GM13977 (cell line): ENCODE data around the gene PLEKHM3.
A peak's percentile ranks its signal among the peaks of the same experiment; 100 is the strongest.

ENCODE experiments used
- DNase-seq: peaks from one replicate; pipeline ENCODE4 v3.0.0; 2012; ENCODE audit warnings: low spot score
- CTCF ChIP-seq: IDR thresholded peaks from 2 replicates; pipeline ENCODE4 v1.5.1; 2012; ENCODE audit warnings: mild to moderate bottlenecking, control low read depth; ENCODE audit not compliant: insufficient read depth; ENCODE audit errors: extremely low read depth, missing control alignments
- in situ Hi-C: fragments of 300-500 bp; cut with MboI; formaldehyde crosslinking; loops from one replicate; pipeline ENCODE4 v1.12.0; 2022; ENCODE audit warnings: low sequenced_read_pairs, low pct_unique_long_range_greater_than_20kb, mixed read lengths, inconsistent platforms; ENCODE audit not compliant: unreplicated experiment

Gene PLEKHM3

DNA sequence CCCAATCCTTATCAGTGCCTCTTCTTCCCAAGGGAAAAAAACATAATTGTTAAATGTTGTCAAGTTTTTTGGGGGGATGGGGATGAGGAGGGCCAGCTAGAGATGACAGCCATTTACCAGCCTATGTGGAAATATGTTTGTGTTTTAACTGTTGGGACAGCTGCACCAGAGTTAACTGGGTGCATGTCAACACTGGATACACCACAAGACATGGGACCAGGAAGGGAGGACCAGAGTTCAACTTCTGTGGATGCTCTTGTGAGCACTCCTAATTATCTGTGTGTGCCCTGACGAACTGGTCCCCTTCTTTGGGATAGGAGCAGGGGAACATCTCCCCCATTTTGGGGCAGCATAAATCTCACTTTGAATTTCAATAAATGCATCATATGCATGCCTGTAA, 189.5 kb downstream of the PLEKHM3 start:
- TF ChIP-seq CTCF: no peak
- DNase-seq: no peak
- in situ Hi-C loops: no loop called here

DNA sequence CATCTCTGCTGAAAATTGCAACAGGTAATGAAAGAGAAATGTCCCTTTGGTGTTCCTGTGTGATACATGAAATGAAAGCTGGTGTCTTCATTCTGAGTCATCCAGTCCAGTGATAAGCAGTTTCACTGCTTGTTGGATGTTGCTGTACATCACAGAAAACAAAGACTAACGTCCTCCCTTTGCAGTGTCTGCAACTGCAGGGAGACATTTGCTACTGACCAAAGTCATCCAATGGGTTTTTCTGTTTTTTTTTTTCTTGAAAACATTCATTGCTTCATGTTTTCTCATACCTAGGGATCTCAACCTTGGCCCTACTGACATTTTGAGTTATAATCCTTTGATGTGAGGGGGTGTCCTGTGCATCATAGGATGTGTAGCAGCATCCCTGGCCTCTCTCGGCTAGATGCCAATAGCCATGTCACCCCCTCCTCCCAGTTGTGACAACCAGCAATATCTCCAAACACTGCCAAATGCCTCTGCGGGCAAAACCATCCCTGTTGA, 192.0 kb downstream of the PLEKHM3 start:
- peak; percentile 74 for DNase-seq
- in situ Hi-C loops: no loop called here
- no peak for TF ChIP-seq CTCF

DNA sequence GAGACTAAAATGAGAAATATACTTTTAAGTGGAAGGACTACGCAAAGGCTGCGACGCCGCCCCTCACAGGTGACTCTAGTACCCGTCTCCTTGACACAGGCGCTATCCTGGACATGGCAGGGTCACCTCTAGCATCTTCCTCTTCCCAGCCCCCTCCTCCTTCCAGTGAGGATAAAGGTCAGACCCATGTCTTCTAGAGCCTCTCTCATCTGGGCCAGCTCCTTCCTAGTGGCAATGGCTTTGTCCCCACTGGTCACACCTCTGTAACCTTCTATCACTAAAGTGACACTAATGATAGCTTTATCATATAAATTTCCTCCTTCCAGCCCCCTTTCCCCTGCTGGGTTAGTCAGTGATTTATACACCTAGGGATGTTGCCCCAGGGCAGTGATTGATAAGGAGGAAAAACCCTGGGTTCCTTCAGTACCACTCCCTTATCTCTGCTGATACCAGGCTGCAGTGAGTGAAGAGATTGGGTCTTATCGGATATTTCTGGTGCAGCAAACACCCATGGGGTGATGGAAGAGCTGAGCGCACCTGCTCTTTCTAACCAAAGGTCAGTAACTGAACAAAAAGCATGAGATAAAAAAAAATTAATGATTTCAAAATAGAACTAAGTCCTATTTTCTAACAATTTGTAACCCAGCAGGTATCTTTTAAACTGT, 193.6 kb downstream of the PLEKHM3 start:
- in situ Hi-C loops: no loop called here
- TF ChIP-seq CTCF: no peak
- no peak for DNase-seq

- no peak for DNase-seq
- in situ Hi-C loops: no loop called here
- TF ChIP-seq CTCF: no peak
Measured at GRCh38 chr2:207830778-207831438, 194.4 kb downstream of the PLEKHM3 start.

- in situ Hi-C loops: no loop called here
- no peak for DNase-seq
- TF ChIP-seq CTCF: no peak
Measured at GRCh38 chr2:207828361-207829057, 196.8 kb downstream of the PLEKHM3 start.

- in situ Hi-C loops: no loop called here
- TF ChIP-seq CTCF: no peak
- no peak for DNase-seq
Measured at GRCh38 chr2:207825978-207826377, 199.3 kb downstream of the PLEKHM3 start.
